Uterus (tissue), 2 donors: ENCODE measurements around the gene OPRM1.

Experiments
- POLR2A ChIP-seq, 2 donors: fragments of 450-650 bp; IDR thresholded peaks; one replicate each; pipeline ENCODE4 v1.6.1; 2016; ENCODE audit warnings: antibody characterized with exemption in 2 of 2, mild to moderate bottlenecking in 1 of 2, moderate library complexity in 1 of 2
- TF ChIP-seq, protein P1 (sequence below), 4 experiments: fragments of 200-600 bp in 2 of 4; fragments of 450-650 bp in 2 of 4; sonication (generic) in 2 of 4; IDR thresholded peaks; one replicate each; pipeline ENCODE4 v1.5.1; 2016 to 2019; ENCODE audit warnings: antibody characterized with exemption in 4 of 4, mild to moderate bottlenecking in 2 of 4, moderate library complexity in 1 of 4

DNA sequence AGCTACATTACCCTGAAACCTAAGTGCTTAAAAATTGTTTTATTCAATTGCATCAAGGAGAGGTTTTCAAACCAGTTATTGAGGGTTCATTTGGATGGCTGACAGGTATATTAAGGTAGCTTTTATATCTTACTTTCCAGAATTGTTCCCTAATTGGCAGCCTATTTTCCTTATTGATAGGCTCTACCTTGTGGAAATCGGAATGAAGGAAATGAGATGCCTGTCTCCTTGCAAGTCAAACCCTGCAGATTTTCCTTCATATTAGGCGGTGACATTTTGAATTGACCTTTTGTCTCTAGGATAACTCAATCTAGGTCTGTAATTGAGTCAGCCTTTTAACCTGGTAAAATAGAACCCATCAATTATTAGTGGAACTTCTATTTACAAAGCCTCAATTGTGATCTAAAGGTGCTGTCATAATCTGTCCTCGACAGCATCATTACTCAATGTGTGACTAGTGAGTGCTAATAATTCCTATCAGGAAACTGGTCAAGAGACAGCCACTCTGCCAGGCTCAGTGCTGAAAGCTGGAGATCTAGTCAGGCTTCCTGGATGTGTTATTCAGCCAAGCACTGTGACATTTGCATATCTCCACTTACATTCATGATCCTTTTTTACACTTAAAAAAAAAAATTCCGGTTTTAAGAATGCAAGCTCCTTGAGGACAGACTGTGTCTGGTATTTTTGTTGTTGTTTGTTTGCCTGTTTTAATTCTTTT, 20.1 kb downstream of the OPRM1 start:
- TF ChIP-seq, protein P1, sequence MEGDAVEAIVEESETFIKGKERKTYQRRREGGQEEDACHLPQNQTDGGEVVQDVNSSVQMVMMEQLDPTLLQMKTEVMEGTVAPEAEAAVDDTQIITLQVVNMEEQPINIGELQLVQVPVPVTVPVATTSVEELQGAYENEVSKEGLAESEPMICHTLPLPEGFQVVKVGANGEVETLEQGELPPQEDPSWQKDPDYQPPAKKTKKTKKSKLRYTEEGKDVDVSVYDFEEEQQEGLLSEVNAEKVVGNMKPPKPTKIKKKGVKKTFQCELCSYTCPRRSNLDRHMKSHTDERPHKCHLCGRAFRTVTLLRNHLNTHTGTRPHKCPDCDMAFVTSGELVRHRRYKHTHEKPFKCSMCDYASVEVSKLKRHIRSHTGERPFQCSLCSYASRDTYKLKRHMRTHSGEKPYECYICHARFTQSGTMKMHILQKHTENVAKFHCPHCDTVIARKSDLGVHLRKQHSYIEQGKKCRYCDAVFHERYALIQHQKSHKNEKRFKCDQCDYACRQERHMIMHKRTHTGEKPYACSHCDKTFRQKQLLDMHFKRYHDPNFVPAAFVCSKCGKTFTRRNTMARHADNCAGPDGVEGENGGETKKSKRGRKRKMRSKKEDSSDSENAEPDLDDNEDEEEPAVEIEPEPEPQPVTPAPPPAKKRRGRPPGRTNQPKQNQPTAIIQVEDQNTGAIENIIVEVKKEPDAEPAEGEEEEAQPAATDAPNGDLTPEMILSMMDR (IDR thresholded peaks at IDR 0.05): no peak
- TF ChIP-seq POLR2A (IDR thresholded peaks at IDR 0.05): no peak
